ENCODE data around the gene MRPS24. TPM values are rescaled to one million over a fixed set of nuclear protein-coding genes. Genes with fewer than 3 reads are reported as not detected.

MRPS24 gene
- total RNA-seq, 4 donors from 2014 or later, result 62.0 to 94.4 (median 75.4) TPM

DNA sequence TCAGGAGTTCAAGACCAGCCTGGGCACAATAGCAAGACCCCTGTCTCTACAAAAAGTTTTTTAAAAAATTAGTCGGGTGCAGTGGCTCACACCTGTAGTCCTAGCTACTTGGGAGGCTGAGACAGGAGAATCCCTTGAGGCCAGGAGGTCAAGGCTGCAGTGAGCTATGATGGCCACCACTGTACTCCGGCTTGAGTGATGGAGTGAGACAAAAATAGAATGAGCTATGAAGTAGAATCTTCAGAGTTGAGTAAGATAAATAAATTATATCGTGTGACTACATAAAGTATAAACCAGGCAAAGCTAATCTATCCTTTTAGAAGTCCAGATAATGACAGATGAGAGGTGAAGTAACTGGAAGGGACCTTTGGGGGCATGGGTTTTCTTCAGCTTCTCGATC is 15.3 kb upstream of the MRPS24 start:
- no peak for TF ChIP-seq CTCF (IDR thresholded peaks at IDR 0.05; ENCODE audit: low read depth)

DNA sequence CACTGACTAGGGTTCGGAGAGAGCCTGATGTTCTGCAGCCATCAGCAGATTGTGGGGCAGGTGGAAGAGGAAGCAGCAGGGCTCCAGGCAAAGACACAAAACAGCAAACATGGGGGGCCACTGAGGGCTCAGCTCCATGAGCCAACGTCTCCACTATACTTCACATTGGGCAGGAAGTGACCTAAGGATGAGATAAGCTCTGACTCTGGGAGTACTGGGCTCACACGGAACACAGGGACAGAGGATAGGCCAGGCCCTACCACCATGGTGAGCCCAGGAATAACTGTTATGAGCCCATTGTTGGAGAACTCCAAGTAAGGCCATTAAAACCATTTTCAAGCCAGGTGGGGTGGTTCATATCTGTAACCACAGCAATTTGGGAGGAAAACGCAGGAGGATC is 14.9 kb upstream of the MRPS24 start:
- TF ChIP-seq CTCF (IDR thresholded peaks at IDR 0.05; ENCODE audit: low read depth), result no peak

- no peak for TF ChIP-seq CTCF (IDR thresholded peaks at IDR 0.05; ENCODE audit: low read depth)
Observed at GRCh38 chr7:43880596-43880995, 11.3 kb upstream of the MRPS24 start.

GRCh38 chr7:43879477-43879876 is 10.2 kb upstream of the MRPS24 start:
- TF ChIP-seq CTCF (IDR thresholded peaks at IDR 0.05; ENCODE audit: low read depth), result no peak

DNA sequence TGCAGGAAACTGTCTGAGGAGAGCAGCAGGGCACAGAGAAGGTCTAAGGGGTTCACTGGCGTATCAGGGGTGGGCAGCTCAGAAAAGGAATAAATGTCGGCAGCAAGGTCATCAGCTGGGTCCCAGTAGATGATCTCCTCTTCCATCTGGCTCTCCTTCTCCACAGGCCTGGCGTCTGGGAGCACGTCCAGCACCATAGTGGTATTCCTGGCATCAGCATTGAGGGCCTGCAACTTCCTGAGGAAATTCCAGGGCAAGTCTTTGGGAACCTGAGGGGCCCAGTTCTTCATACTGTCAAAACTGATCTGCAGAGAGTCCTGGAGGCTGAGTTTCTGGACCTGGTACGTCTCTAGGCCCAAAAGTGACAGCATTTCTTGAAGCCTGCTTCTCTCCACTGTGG is 9.6 kb upstream of the MRPS24 start:
- no peak for TF ChIP-seq CTCF (IDR thresholded peaks at IDR 0.05; ENCODE audit: low read depth)

GRCh38 chr7:43877968-43878864 is 8.9 kb upstream of the MRPS24 start:
- no peak for TF ChIP-seq CTCF (IDR thresholded peaks at IDR 0.05; ENCODE audit: low read depth)

DNA sequence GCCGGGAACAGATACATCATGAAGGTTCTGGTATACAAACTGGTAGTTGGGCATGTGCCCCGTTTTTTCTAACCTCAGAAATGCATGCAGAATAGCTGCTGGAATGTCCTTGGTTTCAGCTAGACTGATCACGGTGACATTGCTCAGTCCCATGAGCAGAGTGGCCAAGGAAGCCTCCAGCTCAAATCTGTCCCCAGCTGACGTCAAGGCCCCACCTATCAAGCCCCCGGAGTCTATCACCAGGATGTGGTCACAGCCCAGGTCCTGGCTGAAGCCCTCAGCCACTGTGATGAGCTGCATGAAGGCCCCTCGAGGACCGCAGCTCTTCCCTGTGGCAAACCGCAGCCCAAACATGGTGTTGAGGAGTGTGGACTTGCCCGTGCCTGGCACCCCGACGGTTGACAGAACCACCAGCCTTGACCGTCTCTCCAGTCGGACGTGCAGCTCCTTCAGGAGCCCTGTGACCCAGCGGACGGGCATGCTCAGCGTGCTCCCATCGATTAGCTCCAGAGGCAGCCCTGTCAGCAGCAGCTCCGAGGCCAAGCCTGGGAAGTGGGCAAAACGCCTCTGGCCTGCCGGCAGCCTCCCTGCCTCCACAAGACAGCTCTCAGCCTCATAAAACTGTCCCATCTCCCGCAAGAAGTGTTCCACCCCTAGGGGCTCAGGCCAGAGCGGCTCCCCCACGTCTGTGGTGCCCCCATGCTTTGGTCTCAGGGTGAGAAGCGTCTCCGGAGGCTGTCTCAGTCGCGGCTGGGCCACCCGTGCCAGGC is 7.8 kb upstream of the MRPS24 start:
- TF ChIP-seq CTCF (IDR thresholded peaks at IDR 0.05; ENCODE audit: low read depth), result no peak
